Fibroblast of pulmonary artery (primary cell): Measurements from ENCODE around the gene PCDHA1.

ENCODE experiments used
- DNase-seq: peaks from one replicate; pipeline ENCODE4 v3.0.0-alpha.2; 2010; ENCODE audit warnings: low read depth
- H3K4me3 ChIP-seq: replicated peaks from 2 replicates; pipeline ENCODE4 v1.5.1; 2011; ENCODE audit warnings: low read depth, mild to moderate bottlenecking, control low read depth, low read length, moderate library complexity
- CTCF ChIP-seq: IDR thresholded peaks from 2 replicates; pipeline ENCODE4 v1.5.1; 2011; ENCODE audit warnings: mild to moderate bottlenecking, control low read depth, low read length, inconsistent platforms; ENCODE audit errors: missing control alignments

The PCDHA1 gene

GRCh38 chr5:141050622-141051520, 264.9 kb downstream of the PCDHA1 start, which contains the start of gene PCDHB1:
Gene PCDHB1, plus strand, starts transcription at chr5:141051374. Its CDS starts 97 bp downstream, at chr5:141051471.
- TF ChIP-seq CTCF = no peak
- peak within 1 kb of the TSS; percentile 6 for H3K4me3 ChIP-seq
- no peak for DNase-seq

- peak overlapping the region; percentile 6 for H3K4me3 ChIP-seq
- no peak for TF ChIP-seq CTCF
- DNase-seq = no peak
Observed at GRCh38 chr5:141051521-141051866, 265.6 kb downstream of the PCDHA1 start.
